GM19463 (cell line): ENCODE results near the gene TES.

Experiments used
- ATAC-seq: cut with Tn5 transposase; IDR thresholded peaks from one replicate; pipeline ENCODE4 v1.9.1; 2021; ENCODE audit warnings: mild to moderate bottlenecking, moderate library complexity; ENCODE audit not compliant: unreplicated experiment

Gene TES

GRCh38 chr7:116193329-116194087 is 16.8 kb upstream of the TES start:
- ATAC-seq: no peak

- no peak for ATAC-seq
These were observed 16.2 kb upstream of the TES start for GRCh38 chr7:116194115-116194514.

DNA sequence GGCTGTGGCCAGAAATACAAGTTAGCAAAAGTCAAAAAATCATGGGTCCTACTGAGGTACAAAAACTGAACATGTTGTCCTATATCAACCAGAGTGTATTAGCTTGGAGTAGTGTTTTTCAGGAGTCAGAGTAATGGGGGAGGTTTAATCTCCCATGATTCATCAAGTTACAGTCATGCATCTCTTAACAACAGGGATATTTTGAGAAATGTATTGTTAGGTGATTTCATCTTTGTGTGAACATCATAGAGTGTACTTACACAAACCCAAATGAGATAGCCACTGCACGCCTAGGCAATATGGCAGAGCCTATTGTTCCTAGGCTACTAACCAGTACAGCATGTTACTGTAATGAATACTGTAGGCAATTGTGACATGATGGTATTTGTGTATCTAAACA is 14.9 kb upstream of the TES start:
- ATAC-seq: no peak

GRCh38 chr7:116196947-116197346 is 13.4 kb upstream of the TES start:
- no peak for ATAC-seq

DNA sequence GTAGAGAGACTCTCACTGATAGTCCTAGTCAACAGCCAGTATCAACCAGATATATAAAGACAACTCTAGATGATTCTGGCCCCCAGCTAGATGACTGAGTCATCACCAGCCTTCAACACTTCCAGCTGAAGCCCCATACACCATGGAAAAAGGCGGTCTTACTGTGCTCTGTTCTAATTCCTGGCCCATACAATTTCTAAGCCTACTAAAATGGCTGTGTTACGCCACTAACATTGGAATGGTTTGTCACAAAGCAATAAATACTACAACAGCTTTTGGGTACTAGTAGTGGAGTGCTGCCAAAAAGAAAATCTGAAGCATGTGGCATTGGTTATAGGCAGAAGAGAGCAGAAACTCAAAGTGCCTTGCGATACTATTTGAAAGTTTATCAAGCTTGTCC is 13.0 kb upstream of the TES start:
- ATAC-seq: no peak

- ATAC-seq: no peak
These were observed 11.5 kb upstream of the TES start for GRCh38 chr7:116198748-116199410.

DNA sequence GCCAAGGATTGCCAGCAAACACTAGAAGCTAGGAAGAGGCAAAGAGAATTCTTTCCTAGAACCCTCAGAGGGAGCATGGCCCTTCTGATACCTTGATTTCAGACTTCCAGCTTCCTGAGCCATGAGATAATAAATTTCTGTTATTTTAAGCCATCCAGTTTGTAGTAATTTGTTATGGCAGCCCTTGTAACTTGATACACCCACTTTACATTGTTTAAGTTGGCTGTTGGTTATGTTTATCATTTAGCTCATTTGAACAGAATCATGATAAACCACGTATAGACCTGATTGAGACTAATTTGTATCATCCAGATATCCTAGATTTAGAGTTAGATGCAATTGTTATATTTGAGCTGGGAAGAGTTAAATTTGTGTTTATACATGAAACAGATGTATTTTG is 9.4 kb upstream of the TES start:
- no peak for ATAC-seq

GRCh38 chr7:116206141-116206540 is 4.2 kb upstream of the TES start:
- no peak for ATAC-seq

DNA sequence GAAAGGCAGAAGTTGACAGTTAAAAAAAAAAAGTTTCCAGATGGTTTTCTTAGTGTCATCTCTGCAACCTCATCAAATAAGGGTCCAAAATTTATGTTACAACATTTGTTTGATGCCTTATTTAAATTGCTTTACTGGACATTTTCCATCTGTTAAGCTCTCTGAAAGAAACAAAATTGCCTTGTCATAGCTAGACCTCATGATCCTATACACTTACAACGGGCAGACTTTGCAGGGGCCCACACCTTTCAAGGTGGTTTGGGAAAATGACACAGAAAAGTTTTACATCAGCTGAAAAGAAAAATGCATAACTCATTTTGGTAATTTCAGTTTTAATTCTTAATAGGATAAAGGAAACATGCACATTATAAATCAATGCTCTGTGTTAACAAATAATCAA is 1.4 kb upstream of the TES start:
- no peak for ATAC-seq

GRCh38 chr7:116209561-116210070 is 723 bp upstream of the TES start:
- no peak for ATAC-seq

- peak; percentile 67 for ATAC-seq
These were observed 920 bp downstream of the TES start for GRCh38 chr7:116211006-116211912.

DNA sequence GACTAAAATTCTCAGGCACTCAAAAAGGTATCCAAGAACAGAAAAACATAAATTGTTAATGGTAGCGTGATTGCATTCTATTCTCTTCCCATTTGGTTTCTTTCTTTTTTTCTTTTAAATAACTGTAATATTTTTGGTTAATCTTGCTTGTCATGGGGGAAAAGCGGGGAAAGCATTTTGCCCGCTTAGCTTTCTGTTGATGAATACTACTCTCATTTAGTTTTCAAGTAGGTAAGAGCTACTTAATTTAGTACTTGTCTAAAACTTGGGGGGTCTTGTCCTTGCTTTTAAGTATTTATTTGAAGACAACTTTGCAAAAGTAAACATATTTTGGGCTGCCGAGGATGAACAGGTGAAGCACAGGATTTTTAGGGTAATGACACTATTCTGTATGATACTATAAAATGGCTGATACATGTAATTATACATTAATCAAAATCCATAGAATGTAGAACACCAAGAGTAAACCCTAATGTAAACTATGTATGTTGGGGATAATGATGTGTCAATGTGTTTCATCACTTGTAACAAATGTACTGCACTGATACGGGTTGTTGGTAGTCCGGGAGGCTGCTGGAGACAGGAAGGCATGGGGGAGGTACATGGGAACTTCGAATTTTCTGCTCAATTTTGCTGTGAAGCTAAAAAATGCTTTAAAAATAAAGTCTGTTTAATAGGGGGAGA is 1.7 kb downstream of the TES start:
- no peak for ATAC-seq

DNA sequence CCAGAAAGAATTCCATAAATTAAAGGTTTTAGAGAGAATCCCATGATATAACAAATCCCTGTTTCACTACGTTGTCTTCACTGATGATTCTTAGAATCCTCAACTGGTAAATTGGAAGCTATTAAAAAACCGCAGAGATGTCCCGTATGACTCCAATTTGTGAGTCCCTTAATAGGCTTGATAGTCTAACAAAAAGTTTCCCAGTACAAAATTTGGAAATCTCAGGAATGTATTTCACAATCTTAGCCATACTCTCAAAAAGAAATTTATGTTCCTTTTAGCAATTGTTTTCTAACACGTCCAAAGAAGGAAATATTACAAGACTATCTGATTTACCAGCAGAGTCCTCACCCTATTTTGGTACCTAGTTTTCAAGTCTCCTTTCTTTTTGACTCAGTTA is 2.5 kb downstream of the TES start:
- ATAC-seq: no peak

DNA sequence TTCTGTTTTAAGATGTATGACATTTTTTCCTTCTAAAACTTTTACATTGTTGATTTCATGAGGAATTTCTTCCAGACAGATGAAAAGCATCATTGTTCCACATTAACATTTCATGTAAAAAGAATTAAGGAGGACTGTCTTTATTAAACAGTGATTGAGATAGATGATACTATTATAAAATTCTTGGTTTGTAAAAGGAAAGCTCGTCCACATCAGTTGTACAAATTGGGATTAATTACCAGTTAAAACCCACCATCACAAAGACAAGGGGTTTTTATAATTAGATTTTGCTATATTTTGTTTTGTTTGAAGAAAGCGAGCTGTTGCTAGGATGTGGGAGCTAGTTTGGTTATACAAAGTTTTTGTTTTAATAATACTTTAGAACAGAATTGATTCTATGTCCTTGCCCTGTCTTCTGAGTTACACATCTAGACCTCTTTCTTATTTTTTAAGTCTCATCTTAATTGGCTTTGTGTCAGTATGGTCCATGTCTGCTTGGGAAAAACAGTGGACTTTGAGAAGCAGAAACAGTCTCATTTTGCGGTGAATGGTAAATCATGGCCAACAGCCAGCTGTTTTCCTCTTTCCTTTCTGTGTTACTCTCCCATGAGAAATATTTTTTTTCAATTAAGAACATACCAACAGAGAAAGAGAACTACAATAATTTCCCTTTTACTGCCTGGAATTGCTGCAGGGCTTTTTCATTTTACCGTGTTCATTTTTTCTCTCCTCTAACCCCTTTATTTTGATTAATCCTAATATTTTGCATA is 3.2 kb downstream of the TES start:
- ATAC-seq: no peak

DNA sequence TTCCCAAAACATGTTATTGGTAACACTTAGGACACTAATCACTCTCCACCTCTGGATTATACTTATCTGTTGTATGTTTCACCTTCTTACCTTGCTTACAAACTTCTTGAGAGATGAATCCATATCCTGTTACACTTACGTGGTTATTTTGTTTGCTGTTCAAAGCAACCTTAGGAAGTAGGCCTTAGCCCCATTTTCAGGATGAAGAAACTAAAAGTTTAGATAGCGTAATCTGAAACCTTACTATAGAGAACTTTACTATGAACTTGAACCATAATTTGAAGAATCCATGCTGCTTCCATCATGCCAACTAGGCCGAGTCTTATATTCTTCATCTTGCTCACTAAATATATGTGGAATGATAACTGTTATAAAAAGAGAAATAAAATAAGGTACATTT is 4.6 kb downstream of the TES start:
- no peak for ATAC-seq

- ATAC-seq: no peak
These were observed 5.2 kb downstream of the TES start for GRCh38 chr7:116215551-116215950.

GRCh38 chr7:116216956-116217571 is 6.7 kb downstream of the TES start:
- no peak for ATAC-seq

- no peak for ATAC-seq
These were observed 7.8 kb downstream of the TES start for GRCh38 chr7:116218051-116218645.

- ATAC-seq: no peak
These were observed 8.4 kb downstream of the TES start for GRCh38 chr7:116218747-116219146.
